HG03045 (cell line): Measurements from ENCODE around the gene DIRAS1.
"Not testable (repeated sequence)": the region's sequence is repeated elsewhere in the genome, so short reads cannot be mapped to it uniquely, and the experiment has no call there.

Experiments
- ATAC-seq: cut with Tn5 transposase; IDR thresholded peaks from one replicate; pipeline ENCODE4 v1.9.1; 2021; ENCODE audit warnings: mild to moderate bottlenecking, moderate library complexity; ENCODE audit not compliant: unreplicated experiment

The DIRAS1 gene

DNA sequence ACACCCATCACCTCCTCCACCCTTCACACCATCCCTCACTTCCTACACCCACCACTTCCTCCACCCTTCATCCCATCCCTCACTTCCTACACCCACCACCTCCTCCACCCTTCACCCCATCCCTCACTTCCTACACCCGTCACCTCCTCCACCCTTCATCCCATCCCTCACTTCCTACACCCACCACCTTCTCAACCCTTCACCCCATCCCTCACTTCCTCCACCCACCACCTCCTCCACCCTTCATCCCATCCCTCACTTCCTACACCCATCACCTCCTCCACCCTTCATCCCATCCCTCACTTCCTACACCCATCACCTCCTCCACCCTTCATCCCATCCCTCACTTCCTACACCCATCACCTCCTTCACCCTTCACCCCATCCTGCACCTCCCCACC lies 7.1 kb downstream of the DIRAS1 start:
- not testable (repeated sequence) for ATAC-seq

DNA sequence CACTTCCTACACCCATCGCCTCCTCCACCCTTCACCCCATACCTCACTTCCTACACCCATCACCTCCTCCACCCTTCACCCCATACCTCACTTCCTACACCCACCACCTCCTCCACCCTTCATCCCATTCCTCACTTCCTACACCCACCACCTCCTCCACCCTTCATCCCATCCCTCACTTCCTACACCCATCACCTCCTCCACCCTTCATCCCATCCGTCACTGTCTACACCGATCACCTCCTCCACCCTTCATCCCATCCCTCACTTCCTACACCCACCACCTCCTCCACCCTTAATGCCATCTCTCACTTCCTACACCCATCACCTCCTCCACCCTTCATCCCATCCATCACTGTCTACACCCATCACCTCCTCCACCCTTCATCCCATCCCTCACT lies 8.0 kb downstream of the DIRAS1 start:
- ATAC-seq, result not testable (repeated sequence)

DNA sequence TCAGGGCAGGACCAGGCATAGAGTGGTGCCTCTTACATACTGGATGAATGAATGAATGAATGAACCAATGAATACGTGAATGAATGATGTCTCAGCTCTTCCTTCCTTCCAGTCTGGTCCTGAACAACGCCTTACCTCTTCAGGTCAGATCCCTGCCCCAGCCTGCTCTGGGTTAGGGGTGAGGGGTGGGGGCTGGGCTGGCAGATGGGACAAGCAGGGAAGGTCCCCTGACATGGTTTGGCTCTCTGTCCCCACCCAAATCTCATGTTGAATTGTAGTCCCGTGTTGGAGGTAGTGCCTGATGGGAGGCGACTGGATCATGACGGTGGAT lies 9.3 kb downstream of the DIRAS1 start:
- ATAC-seq, result no peak

DNA sequence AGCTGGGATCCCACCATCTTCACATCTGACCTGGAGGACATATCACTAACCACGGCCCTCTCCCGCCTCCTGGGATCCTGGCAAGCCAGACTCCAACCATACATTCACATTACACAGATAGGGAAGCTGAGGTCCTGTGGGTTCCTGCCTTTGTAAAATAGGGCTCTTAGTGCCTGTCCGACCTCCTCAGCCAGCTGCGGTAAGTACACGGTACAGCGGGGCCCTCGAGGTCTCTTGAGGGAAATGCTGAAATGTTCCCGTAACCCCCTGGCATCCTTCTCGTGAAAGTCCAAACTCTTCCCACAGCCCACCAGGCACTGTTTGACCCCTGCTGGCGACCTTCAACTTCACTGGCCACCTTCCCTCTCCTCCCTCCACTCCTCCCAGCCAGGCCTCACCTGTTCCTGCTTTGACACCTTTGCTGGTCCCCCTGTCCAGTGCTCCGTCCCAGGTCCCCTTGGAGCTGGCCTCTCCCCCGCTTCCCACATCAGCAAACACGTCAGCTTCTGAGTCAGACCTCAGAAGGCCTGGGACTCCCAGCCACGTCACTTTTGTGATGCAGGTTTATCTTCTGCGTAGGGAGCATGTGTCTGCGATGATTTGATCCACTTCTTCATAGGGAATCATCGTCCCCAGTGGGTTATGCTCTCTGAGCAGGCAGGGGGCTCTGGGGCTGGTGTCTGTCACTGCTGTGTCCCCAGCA lies 9.8 kb downstream of the DIRAS1 start:
- ATAC-seq, result no peak

DNA sequence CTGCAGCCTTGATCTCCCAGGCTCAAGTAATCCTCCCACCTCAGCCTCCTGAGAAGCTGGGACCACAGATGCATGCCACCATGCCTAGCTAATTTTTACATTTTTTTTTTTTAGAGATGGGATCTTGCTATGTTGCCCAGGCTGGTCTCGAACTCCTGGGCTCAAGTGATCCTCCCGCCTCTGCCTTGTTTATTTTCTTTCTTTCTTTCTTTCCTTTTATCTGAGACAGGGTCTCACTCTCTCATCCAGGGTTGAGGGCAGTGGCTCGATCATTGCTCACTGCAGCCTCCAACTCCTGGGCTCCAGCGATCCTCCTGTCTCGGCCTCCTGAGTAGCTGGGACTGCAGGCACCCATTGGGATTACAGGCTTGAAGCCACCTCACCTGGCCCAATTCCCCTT lies 14.9 kb downstream of the DIRAS1 start:
- no peak for ATAC-seq

DNA sequence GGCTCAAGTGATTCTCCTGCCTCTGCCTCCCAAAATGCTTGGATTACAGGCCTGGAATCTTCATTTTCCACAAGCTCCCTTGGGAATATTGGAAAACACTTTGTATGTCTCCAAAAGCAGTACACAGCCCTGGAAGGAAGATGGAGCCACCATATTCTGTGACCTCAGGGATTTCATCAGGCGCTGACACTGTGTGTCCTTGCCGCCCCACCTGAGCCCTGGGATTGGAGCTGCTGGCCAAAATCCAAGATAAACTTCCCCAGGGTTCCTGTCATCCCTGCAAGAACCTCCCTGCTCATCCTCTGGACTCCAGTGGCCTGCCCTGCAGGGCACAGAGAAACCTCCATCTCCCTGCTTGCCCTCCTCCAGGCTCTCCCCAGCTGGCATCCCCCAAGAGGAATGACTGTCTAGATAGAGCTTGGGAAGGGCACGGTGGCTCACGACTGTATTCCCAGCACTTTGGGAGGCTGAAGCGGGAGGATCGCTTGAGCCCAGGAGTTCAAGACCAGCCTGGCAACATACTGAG lies 17.4 kb downstream of the DIRAS1 start:
- no peak for ATAC-seq

DNA sequence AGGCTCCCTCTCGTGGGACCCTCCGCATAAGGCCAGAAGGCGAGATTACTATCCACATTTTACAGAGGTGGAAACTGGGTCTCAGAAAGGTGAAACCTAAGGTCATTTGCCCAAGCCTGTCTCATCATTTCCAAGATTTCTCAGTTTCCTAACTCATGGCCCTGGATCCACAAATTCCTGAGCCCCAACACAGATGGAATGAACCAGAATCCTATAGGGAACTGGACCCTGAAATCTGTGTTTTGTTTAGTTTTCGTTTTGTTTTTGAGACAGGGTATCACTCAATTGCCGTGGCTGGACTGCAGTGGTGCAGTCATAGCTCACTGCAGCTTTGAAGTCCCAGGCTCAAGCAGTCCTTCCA lies 18.1 kb downstream of the DIRAS1 start:
- no peak for ATAC-seq

DNA sequence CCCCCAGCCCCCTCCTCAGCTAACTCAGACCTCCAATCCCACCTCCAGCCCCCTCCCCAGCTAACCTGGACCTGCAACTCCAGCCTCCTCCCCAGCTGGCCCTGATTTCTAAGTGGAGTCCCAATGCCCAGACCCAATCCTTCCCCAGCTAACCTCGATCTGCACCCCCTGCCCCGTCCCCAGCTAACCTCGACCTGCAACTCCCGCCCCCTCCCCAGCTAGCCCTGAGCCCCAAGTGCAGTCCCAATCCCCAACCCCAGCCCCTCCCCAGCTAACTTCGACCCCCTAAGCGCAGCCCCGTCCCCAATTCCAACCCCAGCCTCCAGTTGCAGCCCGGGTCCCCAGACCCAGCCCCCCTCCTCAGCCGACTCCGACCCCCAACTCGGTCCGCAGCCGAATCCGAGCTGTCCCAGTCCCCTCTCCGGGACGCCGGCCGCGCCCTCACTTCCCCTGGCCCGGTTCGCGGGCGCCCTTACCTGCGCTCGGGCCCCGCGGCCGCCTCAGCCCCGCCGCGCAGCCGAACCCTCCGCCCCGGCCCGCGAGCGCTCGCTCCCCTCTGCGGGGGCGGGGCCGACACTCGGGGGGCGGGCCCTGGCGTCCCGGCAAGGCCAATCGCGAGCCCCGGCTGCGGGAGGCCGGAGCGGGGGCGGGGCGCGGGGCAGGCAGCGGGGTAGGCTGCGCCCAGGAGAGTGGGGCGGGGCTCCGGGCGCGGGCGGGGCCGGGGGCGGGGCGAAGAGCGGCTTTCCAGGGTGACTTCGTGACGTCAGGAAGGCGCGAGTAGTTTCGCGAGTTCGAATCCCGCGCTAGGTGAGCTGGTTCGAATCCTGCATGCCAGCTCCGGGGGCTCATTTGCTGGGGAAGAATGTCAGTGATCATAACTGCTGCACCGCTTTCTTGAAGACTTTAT lies 18.7 kb downstream of the DIRAS1 start, which contains the start of gene GNG7:
GNG7 (minus strand) TSS at position 525 of the 907 bp plus-strand sequence. CDS start 182,006 bp downstream, outside the sequence.
- ATAC-seq, result peak; percentile 82

DNA sequence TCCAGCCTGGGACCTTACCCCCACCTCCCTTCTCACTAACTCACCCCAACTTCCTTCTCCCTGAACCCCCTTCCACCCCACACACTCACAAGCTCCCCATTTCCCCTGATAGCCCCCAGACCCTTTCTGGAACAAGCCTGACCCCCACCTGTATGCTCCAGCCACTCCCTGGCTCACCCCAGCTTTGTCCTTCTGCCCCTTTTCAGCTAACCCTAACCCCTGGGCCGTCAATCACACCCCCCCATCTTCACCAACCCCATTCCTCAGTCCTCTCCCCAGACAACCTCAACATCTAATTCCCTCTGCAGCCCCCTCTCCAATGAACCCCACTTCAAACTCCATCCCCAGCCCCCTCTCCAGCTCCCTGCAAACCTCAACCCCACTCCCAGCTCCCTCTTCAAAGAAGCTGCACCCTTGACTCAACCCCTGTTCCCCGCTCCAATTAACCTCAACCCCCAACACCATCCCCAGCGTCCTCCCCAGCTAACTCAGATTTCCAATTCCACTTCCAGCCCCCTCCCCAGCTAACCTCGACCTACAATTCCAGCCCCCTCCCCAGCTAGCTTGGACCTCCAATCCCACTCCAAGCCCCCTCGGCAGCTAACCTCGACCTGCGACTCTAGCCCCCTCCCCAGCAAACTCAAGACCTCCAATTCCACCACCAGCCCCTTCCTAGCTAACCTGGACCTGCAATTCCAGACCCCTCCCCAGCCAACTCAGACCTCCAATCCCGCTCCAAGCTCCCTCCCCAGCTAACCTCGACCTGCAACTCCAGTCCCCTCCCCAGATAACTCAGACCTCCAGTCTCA lies 19.6 kb downstream of the DIRAS1 start:
- ATAC-seq, result no peak

DNA sequence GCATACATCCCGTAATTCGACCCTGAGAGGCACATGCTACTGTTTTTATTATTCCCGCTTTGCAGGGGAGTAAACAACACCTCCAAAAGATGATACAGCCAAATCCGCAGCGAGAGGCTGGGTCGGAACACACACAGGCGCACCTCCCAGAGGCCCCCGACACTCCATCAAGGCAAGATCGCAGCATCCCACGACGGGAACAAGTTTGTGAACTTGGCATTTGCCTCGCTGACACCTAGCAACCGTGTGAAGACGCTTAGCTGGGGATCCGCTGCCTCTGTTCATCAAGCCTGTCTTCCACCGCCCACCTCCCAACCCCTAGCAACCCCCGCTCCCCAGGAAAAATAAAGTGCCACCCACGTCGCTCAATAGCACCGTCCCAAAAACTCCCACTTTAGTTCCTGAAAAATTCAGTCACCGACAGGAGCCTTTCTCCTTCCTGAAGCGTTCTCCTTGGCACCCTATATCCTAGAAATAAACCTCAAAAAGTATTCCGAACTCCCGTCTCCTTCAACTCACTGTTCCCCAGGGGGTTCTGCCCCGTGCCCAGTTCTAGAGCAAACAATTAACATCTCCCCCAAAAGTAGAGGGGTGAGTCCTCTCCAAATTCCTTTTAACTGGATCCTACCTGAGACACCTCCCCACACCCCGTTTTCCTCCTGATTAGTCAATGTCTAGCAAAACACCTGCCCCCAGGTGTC lies 20.4 kb downstream of the DIRAS1 start:
- no peak for ATAC-seq

DNA sequence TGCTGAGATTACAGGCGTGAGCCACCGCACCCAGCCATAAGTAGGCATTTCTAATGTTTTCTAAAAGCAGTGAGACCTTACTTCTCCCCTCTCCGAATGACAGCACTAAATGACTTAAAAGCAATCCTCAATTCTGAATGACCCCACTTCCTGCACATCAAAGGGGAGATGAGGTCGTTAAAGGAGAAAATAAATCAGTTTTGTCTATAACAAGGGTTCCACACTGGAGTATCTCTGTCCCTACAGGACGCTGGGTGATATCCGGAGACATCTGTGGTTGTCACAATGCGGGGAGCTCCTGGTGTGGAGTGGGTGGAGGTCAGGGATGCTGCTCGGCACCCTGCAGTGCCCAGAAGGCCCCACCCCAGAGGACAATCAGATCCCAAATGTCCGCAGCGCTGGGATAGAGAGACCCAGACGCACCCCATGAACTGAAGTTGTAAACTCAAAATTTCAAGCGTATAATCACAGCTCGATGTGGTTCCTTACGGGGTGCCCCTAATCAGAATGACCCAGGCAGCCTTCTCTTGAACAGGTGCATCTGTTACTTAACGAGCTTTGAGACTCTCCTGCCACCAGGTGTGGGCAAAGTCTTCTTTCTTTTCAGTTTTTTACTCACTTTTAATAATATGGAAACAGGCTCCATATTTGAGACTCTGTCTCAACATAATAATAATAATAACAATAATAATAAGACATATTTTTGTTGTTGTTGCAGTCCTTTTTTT lies 21.6 kb downstream of the DIRAS1 start:
- ATAC-seq, result no peak

DNA sequence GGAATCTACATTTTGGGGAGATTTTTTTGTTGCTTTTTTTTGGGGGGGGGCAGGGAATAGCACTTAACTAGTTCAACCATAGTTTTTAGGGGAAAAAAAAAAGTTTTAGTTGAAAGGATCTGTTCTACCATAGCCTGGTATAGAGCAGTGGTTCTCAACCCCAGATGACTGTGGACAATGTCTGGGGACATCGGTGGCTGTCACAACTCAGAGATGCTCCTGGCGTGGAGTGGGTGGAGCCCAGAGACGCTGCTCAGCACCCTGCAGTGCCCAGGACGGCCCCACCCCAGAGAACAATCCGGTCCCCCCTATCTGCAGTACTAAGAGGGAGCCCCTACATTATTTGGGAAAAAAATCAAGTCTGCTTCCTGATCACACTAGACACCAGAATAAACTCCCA lies 27.0 kb downstream of the DIRAS1 start:
- ATAC-seq, result no peak

DNA sequence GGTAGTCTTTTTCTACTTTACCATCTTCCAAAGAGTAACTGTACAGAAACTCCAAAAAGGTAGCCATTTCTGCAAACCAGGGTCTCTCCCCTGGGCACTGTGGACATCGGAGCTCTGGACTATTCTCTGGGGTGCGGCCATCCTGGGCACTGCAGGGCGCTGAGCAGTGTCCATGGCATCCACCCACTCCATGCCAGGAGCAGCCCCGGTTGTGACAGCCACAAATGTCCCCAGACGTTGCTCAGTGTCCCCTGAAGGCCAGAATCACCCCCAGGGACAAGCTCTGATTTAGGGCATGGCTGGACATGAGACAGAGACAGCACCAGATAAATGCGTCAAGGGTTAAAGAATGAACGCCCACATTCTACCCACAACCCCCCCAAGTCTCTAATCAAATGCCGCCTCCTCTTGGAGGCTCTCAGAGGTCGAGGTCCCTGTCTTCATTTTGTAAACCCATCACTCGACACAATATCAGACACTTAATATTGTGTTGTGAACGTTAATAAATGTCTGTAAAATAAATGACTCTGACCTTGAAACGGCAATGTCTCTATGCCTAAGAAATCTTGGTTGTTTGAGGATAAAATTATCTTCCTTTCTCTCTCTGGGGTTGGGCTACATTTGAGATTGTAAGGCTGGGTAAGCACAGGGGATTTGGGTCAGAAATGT lies 27.5 kb downstream of the DIRAS1 start:
- no peak for ATAC-seq

DNA sequence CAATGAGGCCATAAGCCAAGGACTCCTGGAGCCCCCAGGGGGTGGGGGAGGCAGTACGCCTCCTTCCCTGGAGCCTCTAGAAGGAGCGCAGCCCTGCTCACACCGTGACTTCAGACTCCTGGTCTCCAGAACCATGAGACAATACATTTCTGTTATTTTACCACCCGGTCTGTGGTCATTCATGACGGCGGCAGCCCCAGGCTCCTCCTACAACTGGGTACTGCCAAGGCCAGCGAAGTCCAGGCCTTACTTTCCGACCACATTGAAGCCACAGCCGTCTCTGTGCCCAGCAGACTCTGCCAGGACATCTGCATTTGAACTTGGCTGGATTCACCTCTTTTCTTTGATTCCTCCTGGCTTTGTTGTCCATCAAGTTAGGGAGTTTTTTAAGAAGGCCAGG lies 29.2 kb downstream of the DIRAS1 start:
- ATAC-seq, result no peak

DNA sequence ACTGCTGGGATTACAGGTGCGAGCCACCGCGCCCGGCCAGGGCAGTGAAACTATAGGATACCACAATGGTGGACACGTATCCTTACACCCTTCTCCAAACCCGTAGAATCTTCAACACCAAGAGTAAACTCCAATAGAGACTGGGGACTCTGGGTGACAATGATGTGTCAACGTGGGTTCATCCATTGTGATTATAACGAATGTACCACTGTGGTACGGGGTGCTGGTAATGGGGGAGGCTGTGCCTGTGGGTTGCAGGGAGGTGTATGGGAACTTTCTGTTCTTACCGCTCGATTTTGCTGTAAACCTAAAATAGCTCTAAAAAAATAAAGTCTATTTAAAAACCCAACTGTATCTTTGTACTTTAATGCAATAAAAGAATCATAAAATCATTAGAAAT lies 30.3 kb downstream of the DIRAS1 start:
- no peak for ATAC-seq

DNA sequence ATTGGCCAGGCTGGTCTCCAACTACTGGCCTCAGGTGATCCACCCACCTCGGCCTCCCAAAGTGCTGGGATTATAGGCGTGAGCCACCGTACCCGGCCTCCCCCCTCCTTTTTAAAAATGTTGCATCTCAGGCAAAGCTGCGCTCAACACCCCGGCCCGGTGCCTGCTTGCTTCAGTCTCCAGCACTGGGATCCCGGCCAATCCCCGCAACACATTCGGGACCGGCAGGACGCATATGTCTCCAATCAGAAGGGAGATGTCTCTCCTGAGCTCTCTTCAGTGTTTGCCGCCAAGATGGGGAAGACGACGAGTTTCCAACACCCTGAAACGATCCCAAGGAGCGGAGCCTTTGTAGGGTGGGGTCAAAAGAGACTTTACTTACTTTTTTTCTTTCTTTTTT lies 34.8 kb downstream of the DIRAS1 start:
- no peak for ATAC-seq

DNA sequence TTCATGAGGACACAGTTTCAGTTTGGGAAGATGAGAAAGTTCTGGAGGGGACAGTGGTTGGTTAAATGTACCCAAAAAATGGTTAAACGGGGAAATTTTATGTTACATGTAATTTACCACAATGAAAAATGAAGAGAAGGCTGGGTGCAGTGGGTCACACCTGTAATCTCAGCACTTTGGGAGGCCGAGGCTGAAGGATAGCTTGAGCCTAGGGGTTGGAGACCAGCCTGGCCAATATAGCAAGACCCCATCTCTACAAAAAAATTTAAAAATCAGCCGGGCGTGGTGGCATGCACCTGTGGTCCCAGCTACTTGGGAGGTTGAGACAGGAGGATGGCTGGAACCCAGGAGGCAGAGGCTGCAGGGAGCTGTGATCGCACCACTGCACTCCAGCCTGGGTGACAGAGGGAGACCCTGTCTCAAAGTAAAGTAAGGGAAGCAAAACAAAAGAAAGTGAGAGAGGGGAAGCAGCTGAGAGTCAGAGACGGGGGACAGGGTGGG lies 35.9 kb downstream of the DIRAS1 start:
- no peak for ATAC-seq

DNA sequence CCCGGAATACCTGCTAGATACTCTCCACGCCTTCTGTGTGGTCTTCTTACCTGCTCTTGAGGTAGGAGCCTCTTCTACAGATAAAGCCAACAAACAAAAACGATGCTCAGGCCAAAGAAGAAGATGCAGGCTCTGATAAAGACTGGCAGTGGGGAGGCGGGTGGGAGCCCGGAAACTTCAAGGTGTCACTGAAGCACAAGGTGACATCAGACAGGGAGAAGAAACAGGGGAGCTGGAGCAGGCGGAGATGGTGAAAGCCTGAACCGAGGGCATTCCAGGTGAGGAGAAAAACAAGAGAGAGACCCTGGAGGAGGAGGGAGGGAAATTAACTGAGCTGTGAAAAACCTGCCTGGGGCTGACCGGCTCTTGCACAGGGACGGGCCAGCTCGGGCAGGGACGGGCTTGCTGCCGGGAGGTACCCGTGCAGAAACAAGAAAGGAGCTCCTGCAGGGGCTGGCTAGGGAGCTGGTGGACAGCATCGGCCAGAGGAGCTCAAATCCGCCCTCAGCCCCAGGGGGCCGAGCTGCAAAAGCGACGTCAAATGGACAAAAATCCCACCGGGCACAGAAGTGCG lies 37.7 kb downstream of the DIRAS1 start:
- no peak for ATAC-seq

DNA sequence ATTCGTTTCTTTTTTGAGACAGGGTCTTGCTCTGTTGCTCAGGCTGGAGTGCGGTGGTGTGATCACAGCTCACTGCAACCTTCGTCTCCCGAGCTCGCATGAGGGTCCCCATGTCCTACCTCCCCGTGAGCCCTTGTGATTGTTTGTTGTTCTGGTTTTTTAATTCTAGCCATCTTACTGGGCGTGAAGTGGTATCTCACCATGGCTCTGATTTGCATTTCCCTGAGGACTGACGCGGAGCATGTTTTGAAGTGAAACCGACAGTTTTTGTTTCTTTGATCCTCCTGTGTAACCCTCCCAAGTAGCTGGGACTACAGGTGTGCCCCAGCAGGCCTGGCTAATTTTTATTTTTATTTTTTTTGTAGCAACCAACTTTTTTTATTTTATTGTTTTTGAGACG lies 40.4 kb downstream of the DIRAS1 start:
- no peak for ATAC-seq
